ENCODE measurements around the gene KCNJ15.

The KCNJ15 gene

DNA sequence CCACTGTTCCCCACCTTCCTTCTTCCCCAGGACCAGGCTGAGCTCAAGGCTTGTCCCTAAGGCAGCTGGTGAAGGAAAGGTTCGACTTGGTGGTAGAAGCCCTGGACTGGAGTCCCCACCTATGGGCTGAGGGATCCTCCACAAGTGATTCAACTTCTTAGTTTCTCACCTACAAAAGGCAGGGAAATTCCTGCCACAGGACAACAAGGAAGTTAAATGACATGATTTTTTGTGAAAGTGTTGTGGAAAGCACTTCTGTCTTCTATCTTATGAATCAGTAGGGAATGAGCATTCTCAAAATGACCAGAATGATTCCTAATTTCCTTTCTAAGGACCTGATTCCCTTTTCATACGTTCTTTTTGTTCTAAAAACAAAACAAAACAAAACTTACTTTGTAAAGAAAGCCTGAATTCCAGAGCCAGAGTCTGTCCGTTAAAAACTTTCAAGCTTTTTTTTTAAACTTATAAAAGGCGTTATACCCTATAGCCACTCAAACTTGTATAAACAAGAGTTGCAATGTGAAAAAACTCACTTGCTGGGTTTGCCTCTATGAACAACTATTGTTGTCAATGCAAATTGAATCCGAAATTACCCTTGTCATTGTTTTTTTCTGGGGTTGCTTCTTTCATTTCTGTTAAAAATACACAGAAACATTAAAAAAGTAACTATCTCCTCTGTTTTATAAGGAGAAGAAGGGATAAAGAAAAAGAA, 12.2 kb downstream of the KCNJ15 start:
- DNase-seq = no peak

DNA sequence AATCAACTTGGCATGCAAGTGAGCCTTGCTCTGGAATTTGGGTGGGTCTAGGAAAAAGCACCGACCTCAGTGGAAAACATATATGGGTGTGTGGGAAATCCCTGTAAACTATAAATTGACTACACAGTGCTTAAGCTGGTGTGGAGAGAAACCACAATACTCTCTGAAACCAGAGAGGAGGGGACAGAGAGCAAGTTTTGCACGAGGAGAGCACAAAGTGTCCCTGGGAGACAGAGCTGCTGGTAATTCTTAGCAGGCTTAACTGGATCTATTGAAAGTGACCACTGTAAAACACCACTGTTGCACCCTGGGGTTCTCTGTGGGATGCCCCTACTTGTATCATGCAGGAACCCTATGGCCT, 12.8 kb downstream of the KCNJ15 start:
- DNase-seq = no peak

- no peak for DNase-seq
Observed at GRCh38 chr21:38272215-38272614, 15.4 kb downstream of the KCNJ15 start.

DNA sequence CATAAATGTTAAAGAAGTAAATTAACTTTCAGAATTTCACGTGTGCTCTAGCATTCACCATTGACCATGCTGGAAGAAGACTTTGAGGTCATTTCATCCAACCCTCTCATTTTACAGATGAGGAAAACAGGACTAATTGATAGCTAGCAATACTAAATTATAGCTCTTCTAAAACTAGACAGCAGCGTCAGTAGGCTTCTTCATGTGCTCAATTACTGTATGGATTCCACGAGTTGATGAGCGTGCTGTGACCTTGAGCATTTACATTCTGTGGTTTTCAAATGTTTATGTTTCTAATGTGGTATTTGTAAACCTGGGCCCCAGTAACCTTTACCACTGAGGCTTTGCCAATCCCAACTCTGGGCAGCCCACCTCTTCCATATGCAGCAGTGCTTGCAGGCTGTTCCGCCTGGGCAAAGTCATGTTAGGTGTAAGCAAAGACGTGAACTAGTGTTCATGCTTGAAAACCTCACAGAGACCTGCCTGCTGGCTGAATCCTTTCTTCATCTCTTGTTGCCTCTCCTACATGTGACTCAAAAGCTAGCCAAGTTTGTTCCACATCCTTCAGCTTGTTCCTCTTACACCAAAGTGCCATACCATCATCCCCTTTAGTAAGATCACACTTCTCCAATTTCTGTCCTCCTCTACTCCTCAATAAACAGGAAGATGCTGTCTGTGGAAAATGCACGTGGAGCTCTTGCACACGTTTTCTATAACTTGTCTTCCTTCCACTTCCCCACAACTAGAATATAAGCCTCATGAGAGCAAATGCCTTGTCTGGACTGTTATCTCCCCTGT, 17.2 kb downstream of the KCNJ15 start:
- DNase-seq = no peak

DNA sequence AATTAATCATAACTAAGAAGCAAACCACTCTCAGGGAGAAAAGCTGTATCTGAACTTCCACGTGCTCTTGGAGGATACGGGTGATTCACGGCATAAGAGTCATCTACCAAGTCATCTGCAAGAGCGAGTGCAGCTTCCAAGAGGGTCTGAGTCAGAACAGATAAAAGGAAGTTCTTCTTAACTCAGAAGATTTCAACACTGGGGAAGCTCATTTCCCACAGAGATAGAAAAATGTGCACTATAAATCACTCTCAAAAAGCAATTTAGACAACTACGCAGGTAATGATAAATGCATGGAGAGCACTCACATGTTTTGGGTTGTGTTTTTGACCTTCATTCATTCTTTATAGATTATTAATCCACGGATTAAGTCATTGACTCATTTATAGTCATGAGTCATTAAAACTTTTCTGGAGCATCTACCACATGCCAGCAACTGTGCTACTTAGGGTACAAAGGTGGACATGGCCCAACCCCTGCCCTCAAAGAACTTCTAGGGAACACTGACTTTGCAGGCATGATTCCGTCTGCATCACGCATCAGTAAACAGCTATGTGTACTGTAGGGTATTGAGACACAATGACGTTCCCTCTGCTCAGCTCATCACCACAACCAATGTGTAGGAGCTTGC, 20.8 kb downstream of the KCNJ15 start:
- DNase-seq = no peak

DNA sequence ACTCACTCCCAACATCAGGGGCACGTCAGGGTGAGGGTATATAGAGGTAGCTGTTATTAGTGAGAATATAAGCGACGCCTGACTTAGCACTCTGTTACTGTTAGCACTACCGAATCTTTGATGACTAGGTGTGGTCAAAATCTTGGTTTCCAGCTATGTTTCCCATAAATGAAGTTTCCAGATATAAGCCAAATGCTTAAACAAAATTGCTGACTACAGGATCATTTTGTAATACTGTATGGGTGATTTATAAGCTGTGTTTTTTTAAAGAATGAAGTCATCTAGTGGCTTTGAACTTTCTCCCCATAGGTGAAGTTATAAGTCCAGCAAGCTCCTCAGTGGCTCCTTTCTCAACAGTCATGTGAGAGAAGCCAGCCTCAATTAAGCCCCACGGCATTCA, 23.7 kb downstream of the KCNJ15 start:
- DNase-seq = no peak

DNA sequence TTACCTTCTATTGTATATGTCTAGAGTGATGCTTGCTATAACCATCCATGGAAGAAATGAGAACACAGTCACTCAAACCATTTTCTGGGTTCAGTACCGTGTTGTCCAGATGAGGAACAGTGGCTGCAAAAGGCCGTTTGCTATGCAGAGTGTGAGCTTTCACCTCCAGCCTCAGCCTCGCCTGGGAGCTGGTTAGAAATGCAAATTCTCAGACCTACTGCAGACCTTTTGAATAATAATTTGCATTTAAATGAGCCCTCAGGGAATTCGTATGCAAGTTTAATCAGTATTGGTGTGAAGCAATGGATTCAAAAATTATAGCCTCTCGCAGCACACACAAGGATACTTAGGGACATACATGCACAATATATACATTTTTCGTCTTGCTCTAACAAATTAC, 24.1 kb downstream of the KCNJ15 start:
- no peak for DNase-seq

- no peak for DNase-seq
Observed at GRCh38 chr21:38282921-38283320, 26.1 kb downstream of the KCNJ15 start.

DNA sequence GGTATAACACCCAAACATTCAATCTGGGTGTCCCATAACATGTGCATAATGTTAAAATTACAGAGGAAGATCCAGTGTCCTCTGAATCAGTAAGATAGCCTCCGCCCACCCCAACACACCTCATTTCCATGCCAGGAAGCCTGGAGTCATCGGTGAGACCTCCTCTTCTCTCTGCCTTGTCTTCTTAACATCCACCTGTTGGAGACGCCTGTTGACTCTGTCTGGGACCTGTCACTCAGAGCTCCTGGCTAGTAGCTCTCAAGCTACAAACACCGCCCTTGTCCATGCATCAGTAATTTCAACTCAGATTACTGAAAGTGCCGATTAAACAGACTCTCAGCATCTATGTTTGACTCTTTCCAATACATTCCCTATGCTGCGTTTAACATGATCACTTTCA, 27.4 kb downstream of the KCNJ15 start:
- no peak for DNase-seq

DNA sequence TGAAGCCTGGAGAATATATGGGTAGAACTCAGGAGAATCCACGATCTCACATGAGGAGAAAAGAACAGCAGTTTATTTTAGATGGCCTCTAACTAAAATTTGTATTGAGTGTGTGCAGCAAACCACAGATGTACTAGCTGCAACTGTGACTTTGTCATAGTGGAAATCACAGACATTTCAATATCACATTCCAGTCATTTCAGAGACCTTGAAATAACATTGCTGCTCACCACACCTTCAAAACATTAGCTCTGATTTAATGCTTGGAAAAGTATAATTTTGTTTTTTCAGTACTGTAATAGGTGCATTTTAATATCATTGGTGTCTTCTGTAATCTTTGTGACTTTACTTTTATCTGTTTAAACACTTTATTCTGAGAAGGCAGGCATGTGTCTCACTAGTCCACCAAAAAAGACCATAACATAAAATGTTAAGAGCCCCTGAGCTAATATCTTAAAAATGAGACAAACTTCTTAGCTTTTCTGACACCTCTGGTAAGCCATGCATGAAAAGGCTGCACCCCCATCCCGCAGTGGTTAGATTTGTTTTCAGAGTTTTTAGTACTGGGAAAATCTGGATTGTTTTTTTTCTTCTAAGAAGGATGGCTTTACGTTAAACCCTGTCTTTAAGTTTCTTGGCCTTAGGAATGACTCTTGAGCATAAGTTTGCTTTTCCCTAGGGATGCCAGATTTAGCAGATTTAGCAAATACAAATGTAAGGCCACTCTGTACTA, 30.1 kb downstream of the KCNJ15 start:
- no peak for DNase-seq

- no peak for DNase-seq
Observed at GRCh38 chr21:38287476-38287875, 30.7 kb downstream of the KCNJ15 start.

DNA sequence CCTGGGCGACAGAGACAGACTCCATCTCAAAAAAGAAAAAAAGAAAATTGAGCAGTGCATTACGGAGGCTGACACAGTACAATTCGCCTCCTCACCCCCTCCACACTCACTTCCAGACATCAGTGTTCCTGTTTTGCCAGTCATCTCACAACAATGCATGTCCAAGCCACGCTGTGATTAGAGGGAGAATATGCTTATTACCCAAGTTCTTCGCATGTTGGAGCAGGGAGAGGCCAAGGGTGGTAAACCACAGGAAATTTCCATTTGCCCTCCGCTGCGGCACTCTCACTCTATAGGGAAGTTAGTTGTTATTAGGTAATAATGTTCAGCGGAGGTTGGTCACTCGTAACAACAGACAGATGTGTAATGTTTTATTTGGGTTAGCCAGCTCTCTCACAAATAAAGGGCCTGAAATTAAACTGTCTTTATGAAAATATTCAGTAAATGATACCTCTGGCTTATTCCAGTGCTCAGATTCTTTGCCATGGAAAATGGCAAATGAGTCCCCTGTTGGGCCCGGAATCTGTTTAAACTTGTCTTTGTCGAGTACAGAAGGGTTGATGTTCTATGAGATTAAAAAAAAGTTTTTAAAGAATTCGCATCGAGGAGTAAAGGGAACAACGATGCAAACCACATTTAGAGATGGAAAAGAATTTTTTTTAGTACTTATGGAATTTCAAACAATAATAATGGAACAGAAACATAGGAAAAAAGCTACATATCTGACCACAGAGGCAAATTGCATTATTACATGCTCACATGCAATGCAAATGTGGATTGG, 33.1 kb downstream of the KCNJ15 start:
- no peak for DNase-seq

- DNase-seq = no peak
Observed at GRCh38 chr21:38290809-38291208, 34.0 kb downstream of the KCNJ15 start.

- DNase-seq = no peak
Observed at GRCh38 chr21:38291874-38292273, 35.1 kb downstream of the KCNJ15 start.

DNA sequence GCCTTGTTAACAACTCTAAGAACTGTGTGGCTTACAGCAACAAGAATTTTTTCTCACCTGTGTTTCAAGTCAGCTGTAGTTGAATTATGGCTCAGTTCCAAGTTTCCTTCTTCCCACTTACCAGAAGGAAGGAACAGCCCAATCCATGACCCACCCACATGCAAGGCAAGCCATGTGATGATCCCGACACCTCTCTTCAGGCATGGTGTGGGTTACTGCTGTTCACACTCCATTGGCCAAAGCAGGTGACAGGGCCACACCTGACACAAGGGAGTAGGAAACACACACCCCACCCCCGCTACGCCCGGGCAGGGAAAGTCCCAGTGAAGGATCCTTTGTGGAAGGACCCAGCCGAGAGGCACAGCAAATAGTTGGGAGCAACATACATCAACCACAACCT, 36.3 kb downstream of the KCNJ15 start:
- no peak for DNase-seq

- no peak for DNase-seq
Observed at GRCh38 chr21:38293765-38294164, 37.0 kb downstream of the KCNJ15 start.

GRCh38 chr21:38294609-38295008, 37.8 kb downstream of the KCNJ15 start:
- DNase-seq = no peak

GRCh38 chr21:38295997-38296764, 39.4 kb downstream of the KCNJ15 start:
- no peak for DNase-seq

- no peak for DNase-seq
Observed at GRCh38 chr21:38297194-38297631, 40.4 kb downstream of the KCNJ15 start.

GRCh38 chr21:38297871-38298270, 41.1 kb downstream of the KCNJ15 start:
- no peak for DNase-seq

DNA sequence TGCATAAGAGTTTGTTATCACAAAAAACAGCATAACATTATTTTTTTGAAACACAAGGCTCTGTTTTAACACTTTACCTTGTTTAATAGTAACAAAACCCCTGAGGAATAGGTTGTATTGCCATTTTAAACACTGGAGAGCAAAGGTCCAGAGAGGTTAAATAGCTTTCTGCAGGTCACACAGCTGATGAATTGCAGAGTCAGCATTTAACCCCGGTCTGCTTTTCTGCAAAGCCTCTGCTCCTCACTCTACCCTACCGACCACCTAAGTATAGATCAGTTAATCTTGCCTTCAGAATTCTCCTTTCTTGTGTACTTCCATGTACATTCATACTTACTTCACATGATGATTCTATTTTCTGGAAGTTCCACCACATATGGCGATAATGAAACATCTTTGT, 42.0 kb downstream of the KCNJ15 start:
- no peak for DNase-seq

GRCh38 chr21:38299671-38300070, 42.9 kb downstream of the KCNJ15 start:
- no peak for DNase-seq
